ENCODE data around the gene PTDSS2.

The PTDSS2 gene

GRCh38 chr11:494761-495536 is 44.9 kb downstream of the PTDSS2 start:
- no peak for DNase-seq

- no peak for DNase-seq
Observed at GRCh38 chr11:495537-495931, 45.5 kb downstream of the PTDSS2 start.

- no peak for DNase-seq
Observed at GRCh38 chr11:496834-497564, 46.9 kb downstream of the PTDSS2 start.

GRCh38 chr11:497565-498296 is 47.7 kb downstream of the PTDSS2 start:
- DNase-seq, result no peak

GRCh38 chr11:498297-499181 is 48.5 kb downstream of the PTDSS2 start:
- DNase-seq, result no peak

GRCh38 chr11:499201-500076 is 49.4 kb downstream of the PTDSS2 start:
- DNase-seq, result no peak

GRCh38 chr11:501001-501682 is 51.1 kb downstream of the PTDSS2 start:
- no peak for DNase-seq

DNA sequence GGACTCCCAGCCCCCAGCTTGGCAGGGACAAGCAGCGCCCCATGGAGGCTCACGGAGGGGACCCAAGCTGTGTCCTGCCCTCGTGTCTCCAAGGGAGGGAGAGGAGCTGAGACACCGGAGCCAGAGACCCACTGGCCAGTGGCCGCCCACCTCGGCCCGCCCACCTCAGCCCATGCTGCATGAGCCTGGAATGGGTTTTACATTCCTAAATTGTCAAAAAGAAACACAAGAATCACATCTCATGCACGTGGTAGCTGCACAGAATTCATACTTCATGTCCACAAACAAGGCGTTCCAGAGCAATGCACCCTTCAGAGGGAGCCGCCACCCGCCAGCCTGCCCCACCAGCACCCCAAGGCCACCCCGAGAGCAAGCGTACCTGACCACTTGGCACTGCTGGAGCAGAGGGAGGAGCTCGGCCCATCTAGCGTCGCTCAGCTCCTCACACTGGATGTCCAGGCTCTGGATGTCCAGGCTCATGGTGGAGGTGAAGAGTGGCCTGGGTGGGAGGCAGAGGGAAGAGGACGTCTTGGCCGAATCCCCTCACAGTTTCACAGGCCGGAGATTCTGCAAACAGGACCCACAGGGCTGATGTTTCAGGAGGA is 51.7 kb downstream of the PTDSS2 start:
- no peak for DNase-seq

- no peak for DNase-seq
Observed at GRCh38 chr11:502288-503178, 52.5 kb downstream of the PTDSS2 start.

DNA sequence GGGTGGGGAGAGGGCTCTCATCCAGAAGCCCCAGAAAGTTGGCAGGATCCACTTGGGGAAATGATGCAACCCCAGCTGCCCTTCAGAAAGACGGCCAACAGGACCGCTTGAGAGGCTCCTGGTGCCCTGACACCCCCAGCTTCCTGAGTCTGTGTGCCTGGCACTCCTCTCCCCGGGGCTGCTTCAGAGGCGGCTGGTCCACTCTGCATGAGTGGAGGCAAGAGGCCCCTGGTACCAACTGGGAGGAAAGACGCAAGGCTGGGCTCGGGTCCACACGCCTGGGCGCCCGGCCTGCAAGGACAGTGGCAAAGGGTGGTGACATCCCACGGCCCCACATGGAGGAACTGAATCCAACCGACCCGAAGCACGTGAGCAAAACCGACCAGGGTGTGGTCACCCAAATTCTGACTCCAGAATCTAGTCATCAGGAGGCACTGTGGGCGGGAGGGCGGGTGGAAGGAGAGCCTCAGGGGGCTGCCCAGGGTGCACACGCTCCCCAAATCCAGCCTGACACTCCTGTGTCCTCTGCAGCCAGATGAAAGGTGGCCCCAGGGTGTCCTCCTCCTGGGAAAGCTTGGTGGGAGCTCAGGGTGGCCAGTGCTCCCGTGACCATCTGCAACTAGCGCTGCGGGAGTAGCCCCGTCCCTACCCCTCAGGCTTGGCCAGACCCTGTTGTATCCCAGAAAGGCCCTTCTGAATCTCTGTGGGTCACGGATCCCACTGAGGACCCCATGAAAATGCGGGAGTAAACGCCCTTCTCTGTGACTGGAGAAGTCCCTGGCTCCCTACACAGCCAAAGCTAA is 53.3 kb downstream of the PTDSS2 start:
- peak; percentile 24 to 70 for DNase-seq

DNA sequence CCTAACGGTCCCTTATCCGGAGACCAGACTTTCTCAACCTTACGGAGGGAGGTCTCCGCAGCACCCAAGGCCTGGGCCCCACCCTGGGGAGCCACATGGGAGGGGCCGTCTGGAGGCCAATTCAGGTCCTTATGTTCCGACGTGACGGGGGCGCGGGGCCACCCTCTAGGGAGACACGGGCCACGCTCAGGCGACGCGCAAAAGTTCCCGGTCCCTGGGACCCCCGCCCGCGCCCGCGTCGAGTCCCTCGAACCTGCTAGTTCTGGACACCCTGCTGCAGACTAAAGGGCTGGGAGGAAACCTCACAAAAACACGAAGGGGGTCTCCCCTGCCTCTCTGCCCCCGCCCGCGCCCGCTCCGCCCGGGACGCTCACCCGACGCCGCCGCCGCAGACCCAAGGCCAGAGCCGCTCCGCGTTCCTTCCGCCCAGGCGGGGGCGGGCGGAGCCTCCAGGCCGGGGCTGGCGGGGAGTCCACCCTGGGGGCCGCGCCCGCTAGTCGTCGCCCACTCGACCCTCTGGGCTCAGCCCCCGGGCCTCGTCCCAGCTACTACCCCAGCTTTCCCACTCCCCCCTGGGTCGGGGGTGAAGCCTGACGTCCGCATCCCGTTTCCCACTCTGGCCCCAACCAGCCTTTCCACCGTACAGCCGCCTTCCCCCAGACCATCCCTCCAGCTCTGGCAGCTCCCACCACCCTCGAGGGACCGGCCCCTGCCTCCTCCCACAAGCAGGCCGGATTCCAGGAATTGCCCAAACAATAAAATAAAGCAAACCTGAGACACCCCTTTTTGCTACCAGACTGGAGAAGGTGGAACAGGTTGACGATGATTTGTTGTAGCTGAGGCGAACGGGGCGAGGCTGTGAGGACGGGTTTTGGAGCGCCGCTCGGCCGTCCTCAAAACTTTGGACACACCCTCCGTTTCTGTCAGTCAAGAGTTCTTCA is 54.2 kb downstream of the PTDSS2 start:
- DNase-seq, result no peak

- no peak for DNase-seq
Observed at GRCh38 chr11:504994-505344, 54.9 kb downstream of the PTDSS2 start.

- DNase-seq, result peak; percentile 96 to 97
Observed at GRCh38 chr11:506238-506994, 56.3 kb downstream of the PTDSS2 start.

DNA sequence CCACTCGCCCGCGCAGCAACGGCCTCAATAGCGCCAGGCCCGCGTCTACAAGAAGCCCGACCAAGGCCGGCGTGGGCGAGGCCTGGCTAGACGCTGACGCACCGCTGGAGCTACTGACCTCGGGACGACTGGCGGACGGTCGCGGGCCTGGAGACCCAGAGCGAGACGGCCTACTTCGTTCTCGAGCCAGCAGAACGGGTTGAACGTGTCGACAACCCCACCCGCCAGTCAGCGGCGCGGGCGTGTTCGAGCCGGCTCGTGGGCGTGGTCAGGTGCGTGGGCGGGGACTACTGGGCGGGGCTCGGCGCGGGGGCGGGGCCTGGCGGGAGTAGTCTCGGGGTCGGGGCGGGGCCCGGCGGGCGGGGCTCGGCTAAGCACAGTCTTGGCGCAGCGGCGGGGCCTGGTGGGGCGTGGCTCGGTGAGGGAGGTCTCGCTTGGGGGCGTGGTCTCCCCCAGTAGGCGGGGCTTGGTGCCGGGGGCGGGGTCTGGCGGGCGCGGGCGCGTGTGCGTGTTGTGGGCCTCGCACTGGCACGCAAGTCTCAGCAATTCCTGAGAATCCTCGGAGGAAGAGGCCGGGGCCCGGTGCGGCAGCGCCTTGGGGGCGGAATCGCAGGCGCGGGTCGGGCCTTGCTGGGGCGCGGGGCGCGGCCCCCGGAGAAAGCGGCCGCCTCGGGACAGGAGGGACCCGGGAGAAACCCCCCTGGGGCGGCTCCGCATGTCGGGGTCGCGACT is 57.1 kb downstream of the PTDSS2 start, which contains the start of gene RNH1:
Gene RNH1 (minus strand): TSS at position 248 of the 732 bp plus-strand sequence. CDS start 5,080 bp downstream, outside the sequence.
- DNase-seq, result peak; percentile 98

GRCh38 chr11:507727-508515 is 57.8 kb downstream of the PTDSS2 start:
- no peak for DNase-seq
